ENCODE results near the gene SLC4A1AP.
"Not testable (repeated sequence)": the region's sequence is repeated elsewhere in the genome, so short reads cannot be mapped to it uniquely, and the experiment has no call there.

SLC4A1AP gene

DNA sequence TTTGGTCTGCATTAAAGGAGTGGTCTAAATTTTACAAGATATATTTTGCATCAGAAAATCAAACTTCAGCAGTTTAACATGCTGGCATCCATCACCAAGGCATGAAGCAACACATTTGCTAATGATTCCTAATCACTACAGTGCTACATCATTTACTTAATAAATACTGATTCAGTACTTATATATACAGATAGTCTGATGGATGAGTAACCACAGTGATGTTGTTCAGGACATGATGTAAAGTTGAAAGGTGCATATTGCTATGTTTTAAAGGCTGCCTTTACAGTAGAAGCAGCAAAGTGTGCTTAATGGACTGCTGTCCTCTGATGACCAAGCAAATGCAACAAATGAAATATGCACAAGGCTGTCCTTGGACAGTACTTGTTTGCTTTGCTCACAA, 11.3 kb upstream of the SLC4A1AP start:
- no peak for DNase-seq (ENCODE audit: low read depth in 2 of 2)

DNA sequence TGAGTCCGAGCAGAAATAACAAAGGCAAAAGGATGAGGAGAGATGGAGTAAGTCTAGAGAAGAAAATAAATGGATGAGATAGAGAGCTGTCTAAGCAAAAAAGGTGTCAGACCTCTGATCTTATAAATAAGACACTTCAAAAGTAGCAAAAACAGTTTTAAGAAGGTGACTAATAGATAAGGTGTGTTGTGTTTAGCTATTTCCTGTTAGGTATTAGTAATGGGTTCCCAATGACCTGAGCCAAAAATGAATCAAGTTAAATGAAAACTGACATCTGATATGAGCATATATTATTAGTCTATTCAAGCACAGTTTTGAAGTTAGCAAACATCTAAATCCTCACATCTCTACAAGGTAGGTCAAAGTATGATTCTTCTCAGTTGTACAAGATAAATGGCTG, 10.9 kb upstream of the SLC4A1AP start:
- no peak for DNase-seq (ENCODE audit: low read depth in 2 of 2)

DNA sequence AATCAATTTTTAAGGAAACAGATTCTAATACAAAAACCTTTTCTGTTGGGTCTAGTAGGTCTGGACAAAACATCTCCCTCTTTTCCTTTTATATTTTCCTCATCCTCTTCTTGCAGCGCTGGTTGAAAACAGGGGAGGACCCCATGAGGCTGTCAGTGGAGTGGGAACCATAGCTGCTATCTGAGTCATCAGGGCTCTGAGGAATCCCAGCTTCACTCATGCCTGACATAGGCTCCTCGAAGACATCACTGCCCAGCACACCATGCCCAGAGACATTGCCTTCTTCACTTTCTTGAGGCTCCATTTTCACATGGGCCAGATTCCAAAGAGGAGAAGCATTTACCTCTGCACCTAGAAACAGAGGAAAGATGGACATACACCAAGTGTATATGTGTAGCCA, 10.3 kb upstream of the SLC4A1AP start:
- no peak for DNase-seq (ENCODE audit: low read depth in 2 of 2)

DNA sequence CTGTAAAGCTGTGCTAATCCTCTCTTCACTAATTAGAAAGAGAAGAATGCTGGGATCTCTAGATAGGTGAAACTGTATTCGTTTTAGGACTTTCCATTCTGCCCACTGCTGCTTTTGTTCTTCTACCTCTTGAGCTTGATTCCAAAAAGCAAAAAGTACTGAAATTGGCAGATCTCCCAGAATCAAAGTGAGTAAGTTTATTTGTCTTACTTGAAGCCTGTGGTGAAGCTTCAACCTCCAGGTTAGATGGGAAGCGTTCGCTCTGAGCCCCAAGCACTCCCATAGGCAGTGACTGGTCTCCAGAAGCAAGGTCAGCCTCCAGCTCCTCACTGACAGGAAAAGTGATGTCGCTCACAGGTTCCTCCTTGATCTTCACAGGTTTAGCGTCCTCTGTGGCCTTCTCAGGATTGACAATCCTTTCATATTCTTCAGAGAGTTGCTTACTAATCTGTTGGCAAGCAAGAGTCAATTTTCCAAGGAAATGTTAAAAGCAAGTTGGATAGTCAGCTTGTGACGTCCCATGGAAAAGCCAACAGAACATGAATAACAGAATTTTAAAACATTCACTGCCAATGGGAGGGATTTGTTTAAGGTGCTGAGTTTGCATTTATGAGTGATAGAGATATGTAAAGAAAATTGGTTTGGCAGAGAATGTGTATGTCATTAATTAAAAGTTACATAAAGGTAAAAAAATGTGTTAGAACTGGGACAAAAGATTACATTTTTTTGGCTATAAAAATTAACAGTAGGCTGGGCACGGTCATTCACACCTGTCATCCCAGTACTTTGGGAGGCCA, 8.3 kb upstream of the SLC4A1AP start:
- DNase-seq (ENCODE audit: low read depth in 2 of 2) = peak; percentile 9 to 13

DNA sequence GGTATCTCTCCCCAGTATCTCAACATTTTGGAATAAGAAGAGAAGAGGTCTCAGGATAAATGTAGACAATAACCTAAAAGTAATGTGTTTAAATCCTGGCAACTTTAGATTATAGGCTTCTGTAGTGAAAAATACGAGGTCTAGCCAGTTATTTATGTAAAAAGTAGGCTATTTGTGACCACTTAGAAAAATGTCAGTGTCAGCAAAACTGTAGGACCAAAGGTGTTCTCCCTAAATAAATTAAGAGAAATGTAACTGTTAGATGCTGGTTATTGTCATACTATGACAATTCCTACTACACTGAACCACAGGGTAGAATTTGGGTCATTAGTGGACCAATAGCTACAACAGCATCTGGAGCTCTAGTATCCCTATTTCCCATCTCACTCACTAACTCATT, 2.3 kb upstream of the SLC4A1AP start:
- DNase-seq (ENCODE audit: low read depth in 2 of 2) = no peak

DNA sequence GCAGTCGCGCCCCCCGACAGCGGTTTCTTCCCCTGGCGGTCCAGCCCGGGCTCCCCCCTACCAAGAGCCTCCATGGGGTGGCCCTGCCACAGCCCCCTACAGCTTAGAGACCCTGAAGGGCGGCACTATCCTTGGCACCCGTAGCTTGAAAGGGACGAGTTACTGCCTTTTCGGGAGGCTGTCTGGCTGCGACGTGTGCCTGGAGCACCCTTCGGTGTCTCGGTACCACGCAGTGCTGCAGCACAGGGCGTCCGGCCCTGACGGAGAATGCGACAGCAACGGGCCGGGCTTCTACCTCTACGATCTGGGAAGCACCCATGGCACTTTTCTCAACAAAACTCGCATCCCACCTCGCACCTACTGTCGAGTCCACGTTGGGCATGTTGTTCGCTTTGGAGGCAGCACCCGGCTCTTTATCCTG, 475 bp downstream of the SLC4A1AP start:
- DNase-seq (ENCODE audit: low read depth in 2 of 2) = no peak

DNA sequence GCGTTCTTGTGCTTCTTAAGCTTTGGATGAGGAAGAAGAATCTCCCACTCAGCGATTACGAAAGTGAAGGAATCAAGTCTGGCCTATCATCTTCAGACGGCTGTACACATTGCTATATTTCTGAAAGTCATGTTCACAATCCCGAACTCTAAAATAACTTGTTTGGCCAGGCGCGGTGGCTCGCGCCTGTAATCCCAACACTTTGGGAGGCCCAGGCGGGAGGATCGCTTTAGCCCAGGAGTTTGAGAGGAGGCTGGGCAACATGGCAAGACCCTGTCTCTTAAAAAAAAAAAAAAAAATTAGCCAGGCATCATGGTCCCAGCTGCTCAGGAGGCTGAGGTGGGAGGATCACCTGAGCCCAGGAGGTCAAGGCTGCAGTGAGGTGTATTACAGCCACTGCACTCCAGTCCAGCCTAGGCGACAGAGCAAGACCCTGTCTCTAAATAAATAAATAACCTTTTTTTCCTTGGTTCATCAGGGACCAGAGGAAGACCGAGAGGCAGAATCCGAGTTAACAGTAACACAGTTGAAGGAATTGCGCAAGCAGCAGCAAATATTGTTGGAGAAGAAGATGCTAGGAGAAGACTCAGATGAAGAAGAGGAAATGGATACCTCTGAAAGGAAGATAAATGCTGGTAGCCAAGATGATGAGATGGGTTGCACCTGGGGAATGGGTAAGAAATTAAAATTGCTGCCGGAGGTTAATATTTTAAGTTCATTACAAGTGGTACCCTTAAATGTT, 1.1 kb downstream of the SLC4A1AP start:
- no peak for DNase-seq (ENCODE audit: low read depth in 2 of 2)

DNA sequence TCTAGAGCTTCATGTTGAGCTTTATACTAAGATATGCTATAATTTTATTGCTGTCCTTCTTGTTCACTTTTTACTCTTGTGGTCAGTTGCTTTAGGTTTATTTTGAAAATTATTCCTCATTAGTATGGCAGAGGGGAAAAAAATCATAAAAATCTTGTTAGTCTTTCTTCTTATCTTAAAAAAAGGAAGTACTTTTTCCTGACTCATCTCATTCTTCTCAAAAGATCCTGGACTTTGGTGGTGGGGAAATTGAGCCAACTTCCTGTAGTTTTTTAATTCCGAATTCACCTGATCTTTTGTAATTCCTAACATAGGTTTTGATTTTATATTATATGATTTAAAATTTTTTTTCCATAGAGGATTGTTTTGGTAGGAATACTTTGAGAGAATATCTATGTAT, 3.8 kb downstream of the SLC4A1AP start:
- no peak for DNase-seq (ENCODE audit: low read depth in 2 of 2)

DNA sequence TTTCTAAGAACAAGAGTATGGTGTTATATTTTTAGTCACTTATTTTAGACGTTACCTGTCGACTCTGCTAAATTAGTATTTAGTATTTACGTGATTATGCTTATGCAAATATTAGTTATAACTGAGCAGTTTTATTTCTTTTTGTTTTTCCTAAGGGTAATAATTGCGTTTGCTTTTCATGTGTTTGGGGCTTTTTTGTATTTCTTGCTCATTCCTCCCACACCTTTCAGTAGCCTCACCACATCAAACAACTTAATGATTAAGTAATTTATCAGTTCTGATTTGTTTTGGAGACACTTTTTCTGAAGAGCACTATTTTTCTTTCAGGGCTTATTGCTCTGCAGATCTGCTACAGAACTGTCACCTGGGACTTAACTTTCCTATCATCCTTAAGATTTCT, 7.5 kb downstream of the SLC4A1AP start:
- DNase-seq (ENCODE audit: low read depth in 2 of 2) = no peak

DNA sequence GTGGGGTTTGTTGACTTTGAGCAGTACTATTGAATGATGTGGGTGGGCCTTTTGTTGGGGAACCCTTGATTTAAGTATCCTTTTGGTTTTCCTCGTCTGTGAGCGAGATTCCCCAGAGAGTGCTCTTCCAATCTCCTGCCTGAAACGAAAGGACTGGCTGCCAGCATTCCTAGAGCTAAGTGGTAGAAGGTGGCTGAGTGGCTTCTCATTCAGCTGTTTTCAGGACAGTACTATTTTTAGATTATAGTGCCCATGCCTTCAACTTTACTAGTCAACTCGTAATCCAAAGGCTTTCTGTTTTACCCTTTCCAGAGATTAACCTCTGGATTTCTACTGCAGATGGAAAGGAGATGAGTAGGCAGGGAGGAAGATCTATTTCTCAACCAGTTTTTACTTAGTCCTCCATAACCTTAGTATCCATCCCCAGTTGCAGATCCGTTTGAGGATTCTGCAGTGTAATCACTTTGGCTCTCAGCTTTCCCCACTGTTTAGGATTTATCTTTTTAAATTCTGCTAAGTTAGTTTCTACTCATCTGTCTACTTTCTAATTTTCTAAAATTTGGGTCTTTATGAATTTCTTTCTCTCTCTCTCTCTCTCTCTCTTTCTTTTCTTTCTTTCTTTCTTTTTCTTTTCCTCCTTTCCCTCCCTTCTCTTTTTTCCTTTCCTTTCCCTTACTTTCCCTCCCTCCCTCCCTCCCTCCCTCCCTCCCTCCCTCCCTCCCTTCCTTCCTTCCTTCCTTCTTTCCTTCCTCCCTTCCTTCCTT, 9.2 kb downstream of the SLC4A1AP start:
- DNase-seq (ENCODE audit: low read depth in 2 of 2) = no peak

DNA sequence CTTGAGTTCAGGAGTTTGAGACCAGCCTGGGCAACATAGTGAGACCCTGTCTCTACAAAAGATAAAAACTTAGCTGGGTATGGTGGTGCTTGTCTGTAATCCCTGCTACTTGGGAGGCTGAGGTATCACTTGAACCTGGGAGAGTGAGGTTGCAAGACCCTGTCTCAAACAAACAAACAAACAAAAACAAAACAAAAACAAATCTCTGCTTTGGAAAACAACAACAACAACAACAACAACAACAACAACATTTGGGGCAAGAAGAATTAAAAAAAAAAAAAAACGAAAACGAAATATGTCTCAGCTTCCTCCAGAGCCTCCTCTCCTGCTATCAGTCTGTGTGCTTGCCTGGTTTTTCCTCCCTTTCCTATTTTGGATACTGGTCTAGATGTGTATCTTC, 16.9 kb downstream of the SLC4A1AP start:
- no peak for DNase-seq (ENCODE audit: low read depth in 2 of 2)

DNA sequence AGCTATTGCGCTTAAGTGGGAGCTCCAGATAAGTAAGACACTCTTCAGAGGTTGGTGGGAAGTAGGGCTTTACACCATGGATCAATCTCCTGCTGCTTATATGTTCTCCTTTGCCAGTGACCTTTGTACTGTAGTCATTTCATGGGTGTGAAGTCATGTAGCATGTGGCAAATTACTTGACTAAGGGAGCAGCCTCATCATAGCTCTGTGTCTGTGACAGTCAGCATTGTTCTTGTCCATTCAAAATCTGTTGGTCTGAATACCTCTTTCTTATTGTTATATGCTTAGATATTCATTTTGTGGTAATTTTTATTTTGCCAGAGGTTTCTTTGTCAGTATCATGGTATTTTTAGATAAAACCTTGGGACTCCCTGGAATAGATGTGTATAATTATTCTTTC, 18.2 kb downstream of the SLC4A1AP start:
- DNase-seq (ENCODE audit: low read depth in 2 of 2) = peak in 1 of 2 experiments; percentile 9

DNA sequence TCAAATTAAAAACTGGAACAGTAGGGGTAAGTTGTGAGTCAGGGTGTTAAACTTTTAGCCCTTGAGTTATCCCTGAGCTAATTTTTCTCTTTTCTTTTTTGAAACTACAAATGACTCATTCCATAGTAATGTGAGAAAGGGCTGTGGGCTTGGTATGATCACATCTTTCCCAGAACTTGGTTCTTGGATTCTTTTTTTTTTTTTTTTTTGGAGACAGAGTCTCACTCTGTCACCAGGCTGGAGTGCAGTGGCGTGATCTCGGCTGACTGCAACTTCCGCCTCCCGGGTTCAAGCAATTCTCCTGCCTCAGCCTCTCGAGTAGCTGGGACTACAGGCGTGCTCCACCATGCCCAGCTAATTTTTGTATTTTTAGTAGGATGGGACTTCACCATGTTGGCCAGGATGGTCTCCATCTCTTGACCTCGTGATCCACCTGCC, 18.7 kb downstream of the SLC4A1AP start:
- DNase-seq (ENCODE audit: low read depth in 2 of 2) = peak; percentile 82 to 83

DNA sequence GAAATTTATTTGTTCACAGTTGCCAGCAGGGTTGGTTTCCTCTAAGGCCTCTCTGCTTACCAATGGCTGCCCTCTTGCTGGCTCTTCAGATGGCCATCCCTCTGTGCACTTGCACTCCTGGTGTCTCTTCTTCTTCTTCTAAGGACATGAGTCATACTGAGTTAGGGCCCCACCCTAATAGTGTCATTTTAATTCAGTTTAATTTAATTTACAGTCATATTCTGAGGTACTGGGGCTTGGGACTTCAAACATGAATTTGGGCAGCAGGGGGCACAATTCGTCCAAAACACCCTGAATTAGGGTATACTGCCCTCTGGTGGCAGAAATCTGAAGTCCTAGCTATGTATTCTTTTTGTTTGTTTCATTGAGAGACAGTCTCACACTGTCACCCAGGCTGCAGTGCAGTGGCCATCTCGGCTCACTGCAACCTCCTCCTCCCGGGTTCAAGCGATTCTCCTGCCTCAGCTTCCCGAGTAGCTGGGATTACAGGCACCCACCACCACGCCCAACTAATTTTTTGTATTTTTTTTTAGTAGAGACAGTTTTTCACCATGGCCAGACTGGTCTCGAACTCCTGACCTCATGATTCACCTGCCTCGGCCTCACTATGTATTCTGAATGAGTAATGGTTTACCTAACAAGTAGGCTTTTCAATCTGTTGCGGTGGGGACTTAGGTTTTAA, 19.8 kb downstream of the SLC4A1AP start:
- DNase-seq (ENCODE audit: low read depth in 2 of 2) = peak; percentile 77 to 79

DNA sequence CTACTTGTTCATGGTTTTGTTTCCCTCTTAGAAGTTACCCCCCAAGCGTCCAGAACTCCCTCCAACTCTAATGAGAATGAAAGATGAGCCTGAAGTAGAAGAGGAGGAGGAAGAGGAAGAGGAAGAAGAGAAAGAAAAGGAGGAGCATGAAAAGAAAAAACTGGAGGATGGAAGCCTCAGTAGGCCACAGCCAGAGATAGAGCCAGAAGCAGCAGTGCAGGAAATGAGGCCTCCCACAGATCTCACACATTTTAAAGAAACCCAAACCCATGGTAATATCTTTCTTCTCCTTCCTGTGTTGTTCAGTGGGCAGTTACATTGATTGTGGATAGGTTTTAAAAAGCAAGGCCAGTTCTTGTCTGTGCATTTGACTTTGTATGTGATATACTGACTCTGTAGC, 21.3 kb downstream of the SLC4A1AP start:
- not testable (repeated sequence) for DNase-seq (ENCODE audit: low read depth in 2 of 2)

DNA sequence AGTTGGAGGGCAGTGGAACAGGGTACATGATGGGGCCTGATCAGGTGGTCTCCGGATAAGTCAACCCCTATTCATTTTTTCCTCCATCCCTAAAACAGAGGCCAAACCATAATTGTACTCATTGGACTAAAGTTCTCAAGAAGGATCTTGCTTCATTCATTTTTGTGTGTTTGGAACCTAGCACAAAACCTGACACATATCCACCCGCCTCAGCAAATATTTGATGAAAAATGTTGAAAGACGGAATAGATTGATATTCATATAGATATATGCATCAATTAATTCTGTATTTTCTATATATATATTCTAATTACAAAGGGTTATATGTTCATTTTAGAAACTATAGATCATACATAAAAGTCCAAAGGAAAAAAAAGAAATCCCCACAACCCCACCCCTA, 21.9 kb downstream of the SLC4A1AP start:
- DNase-seq (ENCODE audit: low read depth in 2 of 2) = no peak

DNA sequence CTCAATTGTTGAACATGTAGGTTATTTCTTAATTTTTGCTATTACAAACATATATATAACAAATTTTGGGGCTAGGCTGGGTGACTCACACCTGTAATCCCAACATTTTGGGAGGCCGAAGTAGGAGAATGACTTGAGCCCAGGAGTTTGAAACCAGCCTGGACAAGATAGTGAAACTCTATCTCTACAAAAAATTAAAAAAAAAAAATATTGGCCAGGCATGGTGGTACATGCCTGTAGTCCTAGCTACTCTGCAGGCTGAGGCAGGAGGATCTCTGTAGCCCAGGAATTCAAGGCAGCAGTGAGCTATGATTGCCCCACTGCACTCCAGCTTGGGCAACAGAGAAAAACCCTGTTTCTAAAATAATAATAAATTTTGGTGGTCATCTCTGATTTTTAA, 23.5 kb downstream of the SLC4A1AP start:
- no peak for DNase-seq (ENCODE audit: low read depth in 2 of 2)

DNA sequence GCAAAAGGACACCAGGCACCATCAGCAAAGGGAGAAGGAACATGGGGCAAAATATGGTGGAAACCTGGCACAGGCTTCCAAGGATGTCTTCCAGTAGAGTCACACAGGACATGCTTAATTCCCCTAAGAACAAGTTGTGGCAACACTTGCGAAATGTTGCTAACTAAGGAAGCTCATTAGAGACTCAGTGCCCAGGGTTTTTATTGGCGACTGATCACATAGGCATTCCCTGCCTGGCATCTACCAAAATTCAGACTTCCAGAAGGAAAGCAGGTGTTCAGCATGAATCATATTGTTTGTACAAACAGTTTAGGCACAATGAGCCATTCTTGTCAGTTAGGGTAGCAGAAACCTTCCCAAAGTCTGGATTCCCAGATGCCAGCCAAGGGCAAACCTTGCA, 25.7 kb downstream of the SLC4A1AP start:
- DNase-seq (ENCODE audit: low read depth in 2 of 2) = no peak

DNA sequence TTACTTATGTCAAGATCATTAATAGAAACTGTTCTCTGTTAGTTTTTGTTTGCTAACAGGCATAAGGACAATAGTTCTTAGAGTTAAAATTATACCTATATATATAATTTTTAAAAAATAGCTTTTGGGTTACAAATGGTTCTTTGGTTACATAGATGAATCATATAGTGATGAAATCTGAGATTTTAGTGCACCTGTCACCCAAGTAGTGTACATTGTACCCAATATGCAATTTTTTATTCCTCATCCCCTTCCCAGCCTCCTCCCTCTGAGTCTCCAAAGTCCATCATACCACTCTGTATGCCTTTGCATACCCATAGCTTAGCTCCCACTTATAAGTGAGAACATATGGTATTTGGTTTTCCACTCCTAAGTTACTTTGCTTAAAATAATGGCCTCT, 26.4 kb downstream of the SLC4A1AP start:
- no peak for DNase-seq (ENCODE audit: low read depth in 2 of 2)

DNA sequence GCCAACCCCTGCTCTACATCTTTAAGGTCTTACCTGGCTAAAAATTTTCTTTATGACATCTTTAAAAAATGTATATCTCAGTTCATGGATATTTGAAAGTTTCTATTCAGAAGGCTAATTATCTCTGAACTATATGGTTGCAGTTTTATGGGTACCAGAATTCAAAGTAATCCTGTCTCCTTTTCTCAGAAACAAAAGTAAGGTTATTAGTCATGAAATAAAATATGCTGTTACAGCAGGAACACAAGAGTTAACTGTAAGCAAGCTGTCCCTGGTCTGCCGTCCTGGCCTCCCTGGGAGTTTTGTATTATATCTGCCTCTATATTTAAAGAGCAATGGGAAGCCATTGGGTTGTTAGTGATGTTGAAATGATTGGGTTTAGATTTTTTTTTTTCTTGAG, 34.0 kb downstream of the SLC4A1AP start:
- DNase-seq (ENCODE audit: low read depth in 2 of 2) = no peak

DNA sequence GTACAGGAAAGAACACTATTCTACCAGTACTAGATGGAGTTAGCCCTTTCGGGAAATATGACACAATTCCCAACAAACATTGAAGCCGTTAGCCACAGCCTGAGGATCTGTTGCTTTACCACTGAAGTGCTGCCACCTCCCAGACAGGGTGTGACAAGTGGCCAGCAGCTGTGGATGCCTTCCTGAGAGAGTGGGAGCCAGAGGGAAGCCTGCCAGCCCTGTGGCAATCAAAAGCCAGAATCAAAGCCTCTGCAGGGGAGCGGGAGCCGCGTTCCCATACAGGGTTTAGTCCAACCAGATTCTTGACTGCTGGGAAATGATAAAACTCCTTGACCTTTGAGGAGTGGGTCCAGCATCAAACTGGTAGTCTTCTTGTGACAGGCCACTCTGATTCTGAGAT, 38.0 kb downstream of the SLC4A1AP start:
- no peak for DNase-seq (ENCODE audit: low read depth in 2 of 2)

DNA sequence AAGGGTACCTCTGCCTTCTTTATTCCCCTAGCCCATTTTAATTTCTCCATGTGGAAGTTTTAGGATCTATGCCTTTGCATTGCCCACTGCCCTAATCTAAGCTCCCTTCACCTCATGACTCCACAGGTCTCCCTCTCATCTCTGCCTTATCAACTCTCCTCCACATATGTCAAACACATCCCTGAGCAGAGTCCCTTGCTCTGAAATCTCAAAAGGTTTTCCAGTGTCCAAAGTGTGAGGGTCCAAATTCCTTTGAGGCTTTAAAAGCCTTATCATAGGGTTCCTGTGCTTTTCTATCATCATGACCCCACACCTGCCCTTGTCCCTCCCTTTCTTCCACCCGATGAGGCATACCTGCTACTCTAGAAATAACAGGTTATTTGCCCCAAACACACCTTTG, 38.6 kb downstream of the SLC4A1AP start:
- DNase-seq (ENCODE audit: low read depth in 2 of 2) = no peak

All from fibroblast of skin of left quadriceps (primary cell).